MM.1S (cell line): ENCODE measurements around the gene ADCY2.

Experiments
- CTCF ChIP-seq: fragments of 300-600 bp; sonication (generic); IDR thresholded peaks from 2 replicates; pipeline ENCODE4 v1.5.1; 2016; ENCODE audit warnings: antibody characterized with exemption, low read length, mixed read lengths
- EZH2phosphoT487 ChIP-seq: fragments of 300-600 bp; sonication (generic); IDR thresholded peaks from 2 replicates; pipeline ENCODE4 v1.6.1; 2018; ENCODE audit warnings: antibody characterized with exemption, low read length

- no peak for TF ChIP-seq CTCF
- TF ChIP-seq EZH2phosphoT487, result no peak
Measured at GRCh38 chr5:7717691-7718090, 321.8 kb downstream of the ADCY2 start.
